Keratinocyte (primary cell): Measurements from ENCODE around the gene SCFD2.

Source experiments
- CTCF ChIP-seq, 3 experiments: IDR thresholded peaks in 1 of 3; conservative IDR thresholded peaks in 1 of 3; optimal IDR thresholded peaks in 1 of 3; 2 replicates in 2 of 3; 3 replicates in 1 of 3; pipeline versions ENCODE3 to v1.5.1; 2011; ENCODE audit warnings: low read length in 3 of 3, mild to moderate bottlenecking in 3 of 3, moderate library complexity in 2 of 3, control low read depth in 1 of 3, inconsistent platforms in 1 of 3; ENCODE audit not compliant: insufficient read depth in 2 of 3; ENCODE audit errors: extremely low read depth in 1 of 3
- EZH2 ChIP-seq: IDR thresholded peaks from one replicate; pipeline ENCODE4 v1.6.1; 2012; ENCODE audit warnings: inconsistent platforms, mild to moderate bottlenecking, low read length, moderate library complexity

GRCh38 chr4:53147197-53147596 is 218.7 kb downstream of the SCFD2 start:
- TF ChIP-seq CTCF (optimal IDR thresholded peaks at IDR 0.05 in 1 of 3, IDR thresholded peaks at IDR 0.05 in 1 of 3, conservative IDR thresholded peaks at IDR 0.05 in 1 of 3; ENCODE audit: extremely low read depth in 1 of 3, insufficient read depth in 2 of 3, low read length in 3 of 3) (no peak), EZH2 (no peak)
